HCT116 (cell line): ENCODE data around the gene LSM14A. TPM values are rescaled to one million over a fixed set of nuclear protein-coding genes. Genes with fewer than 3 reads are reported as not detected.
A peak's percentile ranks its signal among the peaks of the same experiment; 100 is the strongest.

ENCODE experiments used
- ATAC-seq: fragments of 200-7000 bp; cut with Tn5 transposase; 2 replicates; pipeline ENCODE4 v1.9.1; 2020; ENCODE audit warnings: mild to moderate bottlenecking, moderate library complexity
- BruUV-seq: library from RNA; stranded (reverse); fragments of 400-500 nt; replicated peaks from 2 replicates; lab custom pipeline; 2021; lab: Mats Ljungman, UMichigan
- CTCF ChIA-PET: fragments of 300-600 bp; sonication (Branson Sonifier 250); formaldehyde crosslinking; loops from one replicate; lab custom pipeline; 2021; ENCODE audit warnings: antibody characterized with exemption; lab: Charles Lee
- POLR2A ChIA-PET: fragments of 300-600, 350-600 bp; sonication (Branson Sonifier 250); formaldehyde crosslinking; loops from one replicate; lab custom pipeline; 2021; ENCODE audit warnings: antibody characterized with exemption; lab: Charles Lee
- RAD21 ChIA-PET, 2 experiments: fragments of 300-600 bp; sonication (Branson Sonifier 250); formaldehyde crosslinking; loops; one replicate each; lab custom pipeline; 2023; ENCODE audit warnings: low total read pairs in 2 of 2; ENCODE audit not compliant: uncharacterized antibody in 2 of 2, unreplicated experiment in 2 of 2, low non-redundant PET in 1 of 2; lab: Charles Lee
- DNase-seq: peaks from one replicate; pipeline ENCODE4 v3.0.0-alpha.2; 2010; ENCODE audit warnings: low read depth, low spot score
- H2AFZ ChIP-seq: fragments of 200-600 bp; shearing (Covaris generic), sonication (generic); 2 replicates; pipeline ENCODE4 v1.6.1; 2017; ENCODE audit warnings: low read depth, mixed run types, mixed read lengths, antibody characterized with exemption, low read length; ENCODE audit not compliant: poor library complexity, severe bottlenecking
- H3K27ac ChIP-seq: 2 replicates; pipeline ENCODE4 v1.5.1; 2012; ENCODE audit warnings: low read depth, low read length
- H3K27me3 ChIP-seq: fragments of 200-600 bp; sonication (generic); 2 replicates; pipeline ENCODE4 v1.6.1; 2016; ENCODE audit warnings: mixed run types, low read length, mixed read lengths; ENCODE audit not compliant: insufficient read depth
- H3K36me3 ChIP-seq, 2 experiments: fragments of 200-500 bp in 1 of 2; fragments of 200-600 bp in 1 of 2; sonication (Bioruptor generic) in 1 of 2; sonication (generic) in 1 of 2; 2 replicates each; pipeline versions ENCODE4 v1.5.1 to v1.6.1; 2014 to 2016; ENCODE audit warnings: low read length in 2 of 2, inconsistent platforms in 1 of 2, mixed read lengths in 1 of 2, mixed run types in 1 of 2; ENCODE audit not compliant: insufficient read depth in 2 of 2, control insufficient read depth in 1 of 2
- H3K4me1 ChIP-seq, 2 experiments: fragments of 200-600 bp in 1 of 2; sonication (generic) in 1 of 2; 2 replicates each; pipeline versions ENCODE4 v1.5.1 to v1.6.1; 2012 to 2017; ENCODE audit warnings: low read length in 2 of 2, inconsistent platforms in 1 of 2, mild to moderate bottlenecking in 1 of 2, mixed read lengths in 1 of 2, mixed run types in 1 of 2, moderate library complexity in 1 of 2; ENCODE audit not compliant: insufficient read depth in 2 of 2, control insufficient read depth in 1 of 2
- H3K4me2 ChIP-seq: fragments of 200-600 bp; sonication (generic); 2 replicates; pipeline ENCODE4 v1.6.1; 2017; ENCODE audit warnings: mixed run types, low read length, mixed read lengths
- H3K4me3 ChIP-seq, 2 experiments: fragments of 200-600 bp in 1 of 2; sonication (generic) in 1 of 2; replicated peaks in 1 of 2; 2 replicates each; pipeline ENCODE4 v1.5.1; 2011 to 2016; ENCODE audit warnings: low read length in 2 of 2, control low read depth in 1 of 2, low read depth in 1 of 2, mild to moderate bottlenecking in 1 of 2, mixed read lengths in 1 of 2, mixed run types in 1 of 2
- H3K79me2 ChIP-seq: fragments of 200-600 bp; sonication (generic); 2 replicates; pipeline ENCODE4 v1.6.1; 2017; ENCODE audit warnings: mild to moderate bottlenecking, mixed run types, low read length, moderate library complexity, mixed read lengths; ENCODE audit not compliant: insufficient read depth
- H3K9ac ChIP-seq: fragments of 200-600 bp; sonication (generic); 2 replicates; pipeline ENCODE4 v1.6.1; 2016; ENCODE audit warnings: low read length, mixed read lengths
- H3K9me2 ChIP-seq: fragments of 200-600 bp; sonication (generic), shearing (Covaris generic); 2 replicates; pipeline ENCODE4 v1.6.1; 2017; ENCODE audit warnings: mixed run types, mild to moderate bottlenecking, moderate library complexity; ENCODE audit not compliant: insufficient read depth
- H3K9me3 ChIP-seq, 2 experiments: fragments of 200-500 bp in 1 of 2; fragments of 200-600 bp in 1 of 2; sonication (Bioruptor generic) in 1 of 2; sonication (generic) in 1 of 2; 2 replicates each; pipeline ENCODE4 v1.6.1; 2014 to 2017; ENCODE audit warnings: low read length in 2 of 2, mixed read lengths in 2 of 2, inconsistent platforms in 1 of 2, low read depth in 1 of 2, mild to moderate bottlenecking in 1 of 2, mixed run types in 1 of 2, moderate library complexity in 1 of 2; ENCODE audit not compliant: control insufficient read depth in 1 of 2, insufficient read depth in 1 of 2
- H4K20me1 ChIP-seq: fragments of 200-600 bp; sonication (generic), shearing (Covaris generic); 2 replicates; pipeline ENCODE4 v1.6.1; 2017; ENCODE audit warnings: mixed run types, mild to moderate bottlenecking, moderate library complexity; ENCODE audit not compliant: insufficient read depth
- CEBPB ChIP-seq: IDR thresholded peaks from 2 replicates; pipeline ENCODE4 v1.6.1; 2012; ENCODE audit warnings: low read depth
- EGR1 ChIP-seq: IDR thresholded peaks from 2 replicates; pipeline ENCODE4 v1.6.1; 2012; ENCODE audit warnings: low read depth
- ELF1 ChIP-seq: IDR thresholded peaks from 2 replicates; pipeline ENCODE4 v1.6.1; 2012; ENCODE audit warnings: low read depth, borderline replicate concordance
- EZH2phosphoT487 ChIP-seq: fragments of 200-600 bp; IDR thresholded peaks from 2 replicates; pipeline ENCODE4 v1.6.1; 2018; ENCODE audit warnings: antibody characterized with exemption, borderline replicate concordance
- FOSL1 ChIP-seq: IDR thresholded peaks from 2 replicates; pipeline ENCODE4 v1.6.1; 2012; ENCODE audit warnings: low read depth
- JUND ChIP-seq: IDR thresholded peaks from 2 replicates; pipeline ENCODE4 v1.6.1; 2012
- MAX ChIP-seq: IDR thresholded peaks from 2 replicates; pipeline ENCODE4 v1.6.1; 2012
- POLR2A ChIP-seq: IDR thresholded peaks from 2 replicates; pipeline ENCODE4 v1.7.0; 2011; ENCODE audit warnings: borderline replicate concordance; ENCODE audit not compliant: insufficient read depth, insufficient read length; ENCODE audit errors: extremely low read depth
- POLR2AphosphoS5 ChIP-seq: IDR thresholded peaks from 2 replicates; pipeline ENCODE4 v1.6.1; 2011; ENCODE audit warnings: mild to moderate bottlenecking, low read depth, low read length, moderate library complexity
- RAD21 ChIP-seq: IDR thresholded peaks from 2 replicates; pipeline ENCODE4 v1.6.1; 2012; ENCODE audit warnings: low read depth, mild to moderate bottlenecking
- REST ChIP-seq: IDR thresholded peaks from 2 replicates; pipeline ENCODE4 v1.6.1; 2012; ENCODE audit warnings: low read depth
- SP1 ChIP-seq: IDR thresholded peaks from 2 replicates; pipeline ENCODE4 v1.6.1; 2012; ENCODE audit warnings: low read depth
- YY1 ChIP-seq: IDR thresholded peaks from 2 replicates; pipeline ENCODE4 v1.6.1; 2011; ENCODE audit warnings: low read length, low read depth, moderate library complexity, mild to moderate bottlenecking; ENCODE audit not compliant: insufficient replicate concordance; ENCODE audit errors: extremely low read depth
- ZFX ChIP-seq: fragments of 450-650 bp; IDR thresholded peaks from 2 replicates; pipeline ENCODE4 v1.6.1; 2017
- ZNF274 ChIP-seq: fragments of 200-500 bp; sonication (Bioruptor generic); IDR thresholded peaks from 2 replicates; pipeline ENCODE4 v1.6.1; 2014; ENCODE audit warnings: mild to moderate bottlenecking, low read depth, low read length, inconsistent platforms
- intact Hi-C: fragments of 100-400 bp; cut with micrococcal nuclease; formaldehyde crosslinking; loops from 2 replicates; pipeline ENCODE4 v1.10.0; 2022
- total RNA-seq: library from RNA; stranded (reverse); gene quantifications from one replicate; pipeline ENCODE4 v1.2.1, GENCODE V29; 2021; ENCODE audit not compliant: unreplicated experiment
- TF ChIP-seq, protein P1 (sequence below): IDR thresholded peaks from 2 replicates; pipeline ENCODE4 v1.6.1; 2011; ENCODE audit warnings: mild to moderate bottlenecking, low read length, moderate library complexity; ENCODE audit not compliant: insufficient replicate concordance; ENCODE audit errors: extremely low read depth
- TF ChIP-seq, protein P2 (sequence below): IDR thresholded peaks from 2 replicates; pipeline ENCODE4 v1.6.1; 2012
- TF ChIP-seq, protein P3 (sequence below), 3 experiments: fragments of 200-600 bp in 1 of 3; sonication (generic) in 1 of 3; IDR thresholded peaks in 2 of 3; conservative IDR thresholded peaks in 1 of 3; 2 replicates each; pipeline ENCODE4 v1.5.1; 2012 to 2017; ENCODE audit warnings: low read depth in 2 of 3, low read length in 2 of 3, antibody characterized with exemption in 1 of 3, borderline replicate concordance in 1 of 3, control low read depth in 1 of 3, mild to moderate bottlenecking in 1 of 3, mixed read lengths in 1 of 3, mixed run types in 1 of 3, moderate library complexity in 1 of 3; ENCODE audit not compliant: insufficient read depth in 1 of 3

Gene LSM14A
- total RNA-seq, 1 experiment from 2014 or later, result 120 TPM

DNA sequence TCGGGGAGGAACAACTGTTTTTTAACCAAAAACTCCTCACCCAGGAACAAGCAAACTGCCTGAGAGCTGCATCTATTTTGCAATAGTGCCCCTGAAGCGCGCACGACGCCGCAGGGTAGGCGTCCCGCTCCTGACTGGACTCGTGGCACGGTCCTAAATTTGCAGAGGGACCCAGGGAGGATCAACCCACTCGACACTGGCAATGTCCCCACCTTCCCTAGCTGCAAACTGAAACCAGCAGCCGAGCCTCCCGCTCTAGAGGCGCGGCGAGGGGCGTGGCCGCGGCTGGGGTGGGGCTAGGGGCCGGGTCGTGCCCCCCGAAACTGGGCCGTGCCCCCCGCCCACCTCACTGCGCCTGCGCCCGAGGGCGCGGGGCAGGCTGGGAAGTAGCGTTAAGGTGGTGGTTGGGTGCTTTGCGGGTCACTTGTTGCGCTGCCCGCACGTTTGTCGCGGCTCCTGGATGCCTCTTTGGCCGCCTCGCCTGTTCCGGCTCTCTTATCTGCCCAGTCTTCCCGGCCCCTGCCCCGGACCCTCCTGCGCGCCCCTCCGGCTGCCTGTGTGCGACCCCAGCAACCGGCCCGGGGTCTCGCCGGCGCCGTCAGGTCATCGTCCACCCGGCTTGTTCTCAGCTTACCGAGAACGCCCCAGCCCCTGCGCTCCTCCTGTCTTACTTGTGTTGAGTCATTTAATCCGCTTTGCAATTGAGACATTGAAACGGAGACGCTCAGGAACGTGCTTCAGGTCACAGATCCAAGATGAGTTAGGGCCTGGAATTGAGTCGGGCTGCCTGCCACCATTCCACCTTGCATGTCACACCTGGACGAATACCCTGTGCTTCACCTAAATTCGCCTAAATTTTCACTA is 37.9 kb upstream of the LSM14A start:
- Histone ChIP-seq H3K4me3 (peak overlapping the region; percentile 82 to 88), H3K4me2 (peak overlapping the region; percentile 97), H3K9me3 (no peaks in the 10 kb centered on the region), H3K9ac (peak overlapping the region; percentile 85), H3K4me1 (peaks cover 8 to 22% of the 10 kb centered on the region in 2 experiments), H3K9me2 (no peaks in the 10 kb centered on the region), H3K79me2 (no peaks in the 10 kb centered on the region), H3K27me3 (no peaks in the 10 kb centered on the region), H3K36me3 (no peaks in the 10 kb centered on the region), H4K20me1 (no peaks in the 10 kb centered on the region), H3K27ac (peak overlapping the region; percentile 85), H2AFZ (peak overlapping the region; percentile 86)
- DNase-seq, result peak; percentile 66
- peak; percentile 95 for ATAC-seq
- RAD21 ChIA-PET, result no interaction called here
- POLR2A ChIA-PET, result interaction anchor here (0.7 to 1.8 kb wide), 7 partner anchors 9 to 365 kb away, joined by 3 to 10 read pairs (median 4); no protein-coding TSS in a partner anchor
- intact Hi-C loops, result no loop called here
- CTCF ChIA-PET, result interaction anchor here (1.4 to 1.6 kb wide), 4 partner anchors 9 to 356 kb away, joined by 3 to 6 read pairs (median 4); no protein-coding TSS in a partner anchor
- TSS peak; percentile 97 for BruUV-seq
- TF ChIP-seq FOSL1 (no peak), REST (no peak), EZH2phosphoT487 (no peak), ZNF274 (no peak), SP1 (peak; percentile 41), MAX (peak; percentile 66), EGR1 (no peak), ELF1 (no peak), CEBPB (no peak), ZFX (peak; percentile 65), YY1 (peak; percentile 16), RAD21 (no peak), POLR2A (peak; percentile 82), JUND (no peak), POLR2AphosphoS5 (peak; percentile 98)
- TF ChIP-seq, protein P1, sequence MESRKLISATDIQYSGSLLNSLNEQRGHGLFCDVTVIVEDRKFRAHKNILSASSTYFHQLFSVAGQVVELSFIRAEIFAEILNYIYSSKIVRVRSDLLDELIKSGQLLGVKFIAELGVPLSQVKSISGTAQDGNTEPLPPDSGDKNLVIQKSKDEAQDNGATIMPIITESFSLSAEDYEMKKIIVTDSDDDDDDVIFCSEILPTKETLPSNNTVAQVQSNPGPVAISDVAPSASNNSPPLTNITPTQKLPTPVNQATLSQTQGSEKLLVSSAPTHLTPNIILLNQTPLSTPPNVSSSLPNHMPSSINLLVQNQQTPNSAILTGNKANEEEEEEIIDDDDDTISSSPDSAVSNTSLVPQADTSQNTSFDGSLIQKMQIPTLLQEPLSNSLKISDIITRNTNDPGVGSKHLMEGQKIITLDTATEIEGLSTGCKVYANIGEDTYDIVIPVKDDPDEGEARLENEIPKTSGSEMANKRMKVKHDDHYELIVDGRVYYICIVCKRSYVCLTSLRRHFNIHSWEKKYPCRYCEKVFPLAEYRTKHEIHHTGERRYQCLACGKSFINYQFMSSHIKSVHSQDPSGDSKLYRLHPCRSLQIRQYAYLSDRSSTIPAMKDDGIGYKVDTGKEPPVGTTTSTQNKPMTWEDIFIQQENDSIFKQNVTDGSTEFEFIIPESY, result no peak
- TF ChIP-seq, protein P2, sequence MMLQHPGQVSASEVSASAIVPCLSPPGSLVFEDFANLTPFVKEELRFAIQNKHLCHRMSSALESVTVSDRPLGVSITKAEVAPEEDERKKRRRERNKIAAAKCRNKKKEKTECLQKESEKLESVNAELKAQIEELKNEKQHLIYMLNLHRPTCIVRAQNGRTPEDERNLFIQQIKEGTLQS, result no peak
- TF ChIP-seq, protein P3, sequence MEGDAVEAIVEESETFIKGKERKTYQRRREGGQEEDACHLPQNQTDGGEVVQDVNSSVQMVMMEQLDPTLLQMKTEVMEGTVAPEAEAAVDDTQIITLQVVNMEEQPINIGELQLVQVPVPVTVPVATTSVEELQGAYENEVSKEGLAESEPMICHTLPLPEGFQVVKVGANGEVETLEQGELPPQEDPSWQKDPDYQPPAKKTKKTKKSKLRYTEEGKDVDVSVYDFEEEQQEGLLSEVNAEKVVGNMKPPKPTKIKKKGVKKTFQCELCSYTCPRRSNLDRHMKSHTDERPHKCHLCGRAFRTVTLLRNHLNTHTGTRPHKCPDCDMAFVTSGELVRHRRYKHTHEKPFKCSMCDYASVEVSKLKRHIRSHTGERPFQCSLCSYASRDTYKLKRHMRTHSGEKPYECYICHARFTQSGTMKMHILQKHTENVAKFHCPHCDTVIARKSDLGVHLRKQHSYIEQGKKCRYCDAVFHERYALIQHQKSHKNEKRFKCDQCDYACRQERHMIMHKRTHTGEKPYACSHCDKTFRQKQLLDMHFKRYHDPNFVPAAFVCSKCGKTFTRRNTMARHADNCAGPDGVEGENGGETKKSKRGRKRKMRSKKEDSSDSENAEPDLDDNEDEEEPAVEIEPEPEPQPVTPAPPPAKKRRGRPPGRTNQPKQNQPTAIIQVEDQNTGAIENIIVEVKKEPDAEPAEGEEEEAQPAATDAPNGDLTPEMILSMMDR (IDR thresholded peaks at IDR 0.05 in 2 of 3, conservative IDR thresholded peaks at IDR 0.05 in 1 of 3; ENCODE audit: borderline replicate concordance in 1 of 3, insufficient read depth in 1 of 3, low read depth in 2 of 3, low read length in 2 of 3), result no peak
